K562 (cell line): ENCODE measurements around the gene ITPR1. TPM values are rescaled to one million over a fixed set of nuclear protein-coding genes. Genes with fewer than 3 reads are reported as not detected.

Source experiments
- ATAC-seq: fragments of 200-7000 bp; cut with Tn5 transposase; 3 replicates; pipeline ENCODE4 v1.9.1; 2020; ENCODE audit warnings: moderate library complexity
- BruUV-seq: library from RNA; stranded (reverse); fragments of 400-500 nt; replicated peaks from 2 replicates; lab custom pipeline; 2021; lab: Mats Ljungman, UMichigan
- CTCF ChIA-PET: fragments of 300-600 bp; formaldehyde crosslinking; extraction: SDS; loops from one replicate; lab custom pipeline; 2021; ENCODE audit warnings: low intra/inter-chr PET ratio; lab: Yijun Ruan, JAX
- POLR2A ChIA-PET: fragments of 300-600, 350-650 bp; sonication (Branson Sonifier 250); formaldehyde crosslinking; extraction: SDS; loops from one replicate; lab custom pipeline; 2021; ENCODE audit warnings: antibody characterized with exemption, inconsistent platforms; lab: Yijun Ruan, JAX
- DNase-seq, 4 experiments: peaks; one replicate each; pipeline versions ENCODE4 v3.0.0 to v3.0.0-alpha.2; 2011 to 2018; ENCODE audit warnings: low spot score in 3 of 4, mixed read lengths in 3 of 4; ENCODE audit errors: extremely low read depth in 1 of 4
- FAIRE-seq: peaks from 2 replicates; lab custom pipeline; 2011; peaks lifted over from hg19 to GRCh38; lab: Jason Lieb, UNC
- H2AFZ ChIP-seq: 2 replicates; pipeline ENCODE4 v1.6.0; 2011; ENCODE audit warnings: low read depth, low read length, control low read depth, inconsistent platforms
- H3K27ac ChIP-seq: fragments of 200-600 bp; 3 replicates; pipeline ENCODE4 v1.8.0; 2011; ENCODE audit warnings: low read depth, mild to moderate bottlenecking, control low read depth, inconsistent platforms, low read length, moderate library complexity, mixed read lengths; ENCODE audit errors: extremely low read depth
- H3K27me3 ChIP-seq, 2 experiments: fragments of 300-600 bp in 1 of 2; 2 replicates in 1 of 2; 3 replicates in 1 of 2; pipeline versions ENCODE4 v1.6.0 to v1.8.0; 2011; ENCODE audit warnings: inconsistent platforms in 2 of 2, low read length in 2 of 2, mild to moderate bottlenecking in 1 of 2, mixed read lengths in 1 of 2, moderate library complexity in 1 of 2; ENCODE audit not compliant: control insufficient read depth in 2 of 2, insufficient read depth in 2 of 2
- H3K36me3 ChIP-seq: fragments of 300-600 bp; 3 replicates; pipeline ENCODE4 v1.8.0; 2011; ENCODE audit warnings: mild to moderate bottlenecking, low read length, inconsistent platforms; ENCODE audit not compliant: control insufficient read depth, insufficient read depth
- H3K4me1 ChIP-seq, 2 experiments: fragments of 200-600 bp in 1 of 2; replicated peaks in 1 of 2; 2 replicates in 1 of 2; 3 replicates in 1 of 2; pipeline versions ENCODE4 v1.5.1 to v1.8.0; 2011; ENCODE audit warnings: inconsistent platforms in 2 of 2, low read length in 2 of 2, mild to moderate bottlenecking in 1 of 2, mixed read lengths in 1 of 2, moderate library complexity in 1 of 2; ENCODE audit not compliant: control insufficient read depth in 2 of 2, insufficient read depth in 2 of 2
- H3K4me2 ChIP-seq: 2 replicates; pipeline ENCODE4 v1.6.1; 2011; ENCODE audit warnings: low read length, control low read depth, inconsistent platforms, mixed read lengths; ENCODE audit not compliant: insufficient read depth
- H3K4me3 ChIP-seq: fragments of 200-600 bp; sonication (generic), shearing (Covaris generic); 2 replicates; pipeline ENCODE4 v1.5.1; 2016; ENCODE audit warnings: control low read depth, inconsistent platforms
- H3K79me2 ChIP-seq: fragments of 200-600 bp; 3 replicates; pipeline ENCODE4 v1.8.0; 2011; ENCODE audit warnings: low read length, inconsistent platforms; ENCODE audit not compliant: control insufficient read depth, insufficient read depth
- H3K9ac ChIP-seq, 2 experiments: 2 replicates each; pipeline versions ENCODE4 v1.6.0 to v1.6.1; 2011; ENCODE audit warnings: low read depth in 2 of 2, low read length in 2 of 2, control low read depth in 1 of 2, inconsistent platforms in 1 of 2, mild to moderate bottlenecking in 1 of 2, mixed read lengths in 1 of 2; ENCODE audit not compliant: insufficient read depth in 1 of 2
- H3K9me1 ChIP-seq: one replicate; pipeline ENCODE4 v1.6.0; 2011; ENCODE audit warnings: inconsistent platforms, mild to moderate bottlenecking, low read length, moderate library complexity; ENCODE audit not compliant: control insufficient read depth, insufficient read depth
- H3K9me3 ChIP-seq: replicated peaks from 2 replicates; pipeline ENCODE4 v1.5.1; 2011; ENCODE audit warnings: low read depth, low read length, inconsistent platforms; ENCODE audit not compliant: control insufficient read depth, insufficient read depth
- H4K20me1 ChIP-seq: replicated peaks from 2 replicates; pipeline ENCODE4 v1.6.1; 2011; ENCODE audit warnings: low read length, inconsistent platforms, mixed read lengths; ENCODE audit not compliant: control insufficient read depth, insufficient read depth
- COPS2 ChIP-seq: fragments of 450-650 bp; conservative IDR thresholded peaks from 2 replicates; pipeline ENCODE4 v1.6.1; 2016; ENCODE audit warnings: mild to moderate bottlenecking, moderate library complexity
- CXXC5 ChIP-seq: fragments of 250-450 bp; sonication (Bioruptor Pico); IDR thresholded peaks from 2 replicates; pipeline ENCODE4 v1.8.0; 2022; ENCODE audit warnings: inconsistent platforms, mild to moderate bottlenecking, moderate library complexity
- HDAC1 ChIP-seq, 2 experiments: fragments of 450-650 bp; IDR thresholded peaks; 2 replicates each; pipeline ENCODE4 v1.6.1; 2016 to 2017; ENCODE audit warnings: inconsistent platforms in 1 of 2, mild to moderate bottlenecking in 1 of 2, moderate library complexity in 1 of 2
- HOMEZ ChIP-seq: fragments of 250-450 bp; sonication (Bioruptor Pico); IDR thresholded peaks from 2 replicates; pipeline ENCODE4 v1.4.0; 2020; ENCODE audit warnings: mild to moderate bottlenecking, moderate library complexity
- IFI16 ChIP-seq: fragments of 250-450 bp; sonication (Bioruptor Pico); IDR thresholded peaks from 2 replicates; pipeline ENCODE4 v2.1.2; 2022; ENCODE audit warnings: mild to moderate bottlenecking, inconsistent platforms
- ILF3 ChIP-seq: fragments of 450-650 bp; IDR thresholded peaks from 2 replicates; pipeline ENCODE4 v1.6.1; 2018; ENCODE audit warnings: antibody characterized with exemption, mild to moderate bottlenecking, moderate library complexity, borderline replicate concordance
- KLF1 ChIP-seq: fragments of 450-650 bp; IDR thresholded peaks from 2 replicates; pipeline ENCODE4 v1.6.1; 2016; ENCODE audit warnings: missing genetic modification characterization, missing compliant biosample characterization
- L3MBTL2 ChIP-seq: fragments of 450-650 bp; IDR thresholded peaks from 2 replicates; pipeline ENCODE4 v1.6.1; 2016; ENCODE audit warnings: mild to moderate bottlenecking, moderate library complexity
- NCOR1 ChIP-seq: fragments of 450-650 bp; IDR thresholded peaks from 2 replicates; pipeline ENCODE4 v1.6.1; 2016; ENCODE audit warnings: mild to moderate bottlenecking, moderate library complexity
- NFRKB ChIP-seq: fragments of 450-650 bp; IDR thresholded peaks from 2 replicates; pipeline ENCODE4 v1.6.1; 2016; ENCODE audit warnings: low read depth
- PHB ChIP-seq: fragments of 250-450 bp; sonication (Bioruptor Pico); IDR thresholded peaks from 2 replicates; pipeline ENCODE4 v1.5.0; 2021
- TEAD4 ChIP-seq, 2 experiments: sonication (generic) in 1 of 2; formaldehyde crosslinking in 1 of 2; IDR thresholded peaks; 2 replicates each; pipeline versions ENCODE4 v1.6.1 to v1.8.0; 2012 to 2022; ENCODE audit warnings: borderline replicate concordance in 1 of 2, inconsistent platforms in 1 of 2, low read length in 1 of 2, mild to moderate bottlenecking in 1 of 2, missing genetic modification reagents in 1 of 2
- ZNF280A ChIP-seq: fragments of 450-650 bp; IDR thresholded peaks from 2 replicates; pipeline ENCODE4 v1.6.1; 2018; ENCODE audit warnings: mild to moderate bottlenecking, low read depth; ENCODE audit not compliant: partially characterized antibody
- WGBS: fragments of 100-300 bp; shearing (Covaris generic); methylation state at CpG from one replicate; pipeline ENCODE4 v1.1.6; 2016; ENCODE audit warnings: low coverage, mixed read lengths; ENCODE audit not compliant: insufficient coverage; ENCODE audit errors: missing lambda C conversion rate; 5-methylcytosine and 5-hydroxymethylcytosine counted together
- in situ Hi-C: fragments of 300-500 bp; cut with MboI; formaldehyde crosslinking; loops from 4 replicates; pipeline ENCODE4 v1.15.0; 2018; ENCODE audit warnings: inconsistent platforms, mixed read lengths
- intact Hi-C: fragments of 100-400 bp; cut with micrococcal nuclease; formaldehyde crosslinking; loops from 2 replicates; pipeline ENCODE4 v1.14.2; 2022
- polyA plus RNA-seq, 8 experiments: library from polyadenylated mRNA; depleted of rRNA in 4 of 8; stranded (reverse) in 5 of 8; unstranded in 3 of 8; fragments of >200 nt; fragmentation: Nextera tagmentation in 2 of 8; fragmentation: Illumina TruSeq in 1 of 8; extraction: Ambion mirVana in 2 of 8; extraction: Trizol in 1 of 8; gene quantifications; 2 replicates each; pipeline versions ENCODE4 v1.2.1 to v1.2.3, GENCODE V29; 2011 to 2014; ENCODE audit warnings: inconsistent platforms in 1 of 8, missing spikeins in 1 of 8
- total RNA-seq, 7 experiments: library from RNA; depleted of rRNA in 6 of 7; stranded (reverse); fragments of >200 nt in 6 of 7; fragmentation: Illumina TruSeq in 2 of 7; extraction: Trizol in 2 of 7; gene quantifications; 2 replicates each; pipeline versions ENCODE4 v1.2.1 to v1.2.3, GENCODE V29; 2011 to 2021; ENCODE audit warnings: low replicate concordance in 1 of 7

ITPR1 gene
- total and polyA plus RNA-seq, 9 of the 15 experiments (the other 6 are each of a cell fraction or from before 2014, with no cell fraction given), result 22.4 to 40.0 (median 27.4) TPM

GRCh38 chr3:4838621-4839022 is 345.5 kb downstream of the ITPR1 start:
- H2AFZ ChIP-seq, result no peak overlapping the region
- H3K9me3 ChIP-seq, result no peaks in the 10 kb centered on the region
- ChIA-PET CTCF (no interaction called here), POLR2A (interaction anchor here (0.5 to 4.6 kb wide), 6 partner anchors 10 to 234 kb away, joined by 3 to 27 read pairs (median 5); no protein-coding TSS in a partner anchor)
- peaks cover 0 to 21% of the 10 kb centered on the region in 2 experiments; a peak in 4 of 5 replicates for H3K4me1 ChIP-seq
- no peak overlapping the region for H3K9ac ChIP-seq
- H3K4me3 ChIP-seq, result no peak overlapping the region
- TF ChIP-seq COPS2 (no peak), ZNF280A (no peak), ILF3 (no peak), HDAC1 (IDR thresholded peaks at IDR 0.05) (no peak), TEAD4 (IDR thresholded peaks at IDR 0.05; ENCODE audit: low read length) (no peak), TEAD4 (CRISPR knock-in tag; IDR thresholded peaks at IDR 0.05; ENCODE audit: borderline replicate concordance) (no peak), PHB (no peak), L3MBTL2 (no peak), NFRKB (no peak), NCOR1 (no peak), IFI16 (CRISPR knock-in tag) (no peak), CXXC5 (CRISPR knock-in tag) (no peak), HOMEZ (CRISPR knock-in tag) (no peak), KLF1 (tag) (no peak)
- FAIRE-seq (no peak), ATAC-seq (no peak), DNase-seq (no peak)
- BruUV-seq, result no TSS peak
- peaks cover 13% of the 10 kb centered on the region; the same call in 2 of the 3 replicates for H3K79me2 ChIP-seq
- in situ Hi-C loops, result no loop called here
- H3K27me3 ChIP-seq, result no peaks in the 10 kb centered on the region
- intact Hi-C loops, result no loop called here
- no peaks in the 10 kb centered on the region for H3K9me1 ChIP-seq
- H3K27ac ChIP-seq, result no peak overlapping the region
- H3K4me2 ChIP-seq, result no peak overlapping the region
- no peaks in the 10 kb centered on the region for H4K20me1 ChIP-seq
- H3K36me3 ChIP-seq, result peaks cover 88% of the 10 kb centered on the region
- 90% methylated on average over 4 of the region's 4 CpGs for WGBS
